Measurements from ENCODE around the gene ARHGDIG.
"Not testable (repeated sequence)": the region's sequence is repeated elsewhere in the genome, so short reads cannot be mapped to it uniquely, and the experiment has no call there.

Gene ARHGDIG

GRCh38 chr16:301950-302349 is 21.6 kb downstream of the ARHGDIG start:
- no peak for DNase-seq

- no peak for DNase-seq
These were observed 23.5 kb downstream of the ARHGDIG start for GRCh38 chr16:303760-304505.

- DNase-seq = no peak
These were observed 25.7 kb downstream of the ARHGDIG start for GRCh38 chr16:305916-306626.

GRCh38 chr16:306911-307370 is 26.6 kb downstream of the ARHGDIG start:
- DNase-seq = no peak

GRCh38 chr16:307691-308312 is 27.4 kb downstream of the ARHGDIG start:
- DNase-seq = no peak

- no peak for DNase-seq
These were observed 29.1 kb downstream of the ARHGDIG start for GRCh38 chr16:309476-309875.

GRCh38 chr16:311725-312124 is 31.3 kb downstream of the ARHGDIG start:
- DNase-seq = no peak

GRCh38 chr16:314351-314750 is 34.0 kb downstream of the ARHGDIG start:
- DNase-seq = no peak

- DNase-seq = no peak
These were observed 34.5 kb downstream of the ARHGDIG start for GRCh38 chr16:314795-315299.

GRCh38 chr16:316741-317464 is 36.5 kb downstream of the ARHGDIG start:
- no peak for DNase-seq

- no peak for DNase-seq
These were observed 37.2 kb downstream of the ARHGDIG start for GRCh38 chr16:317583-317982.

GRCh38 chr16:318628-319027 is 38.2 kb downstream of the ARHGDIG start:
- no peak for DNase-seq

- no peak for DNase-seq
These were observed 39.8 kb downstream of the ARHGDIG start for GRCh38 chr16:320206-320605.

GRCh38 chr16:321532-321931 is 41.1 kb downstream of the ARHGDIG start:
- no peak for DNase-seq

- no peak for DNase-seq
These were observed 42.2 kb downstream of the ARHGDIG start for GRCh38 chr16:322476-323143.

GRCh38 chr16:324201-324450 is 43.7 kb downstream of the ARHGDIG start:
- DNase-seq = no peak

- DNase-seq = no peak
These were observed 44.3 kb downstream of the ARHGDIG start for GRCh38 chr16:324451-325334.

- no peak for DNase-seq
These were observed 45.2 kb downstream of the ARHGDIG start for GRCh38 chr16:325375-326145.

GRCh38 chr16:330741-331140 is 50.4 kb downstream of the ARHGDIG start:
- no peak for DNase-seq

- not testable (repeated sequence) for DNase-seq
These were observed 50.9 kb downstream of the ARHGDIG start for GRCh38 chr16:331181-331814.
